Mesothelial cell of epicardium (in vitro differentiated cells): ENCODE data around the gene NUDCD3. TPM values are rescaled to one million over a fixed set of nuclear protein-coding genes. Genes with fewer than 3 reads are reported as not detected.

ENCODE experiments used
- DNase-seq, 2 experiments: peaks; one replicate each; pipeline ENCODE4 v3.0.0; 2021; ENCODE audit warnings: low spot score in 2 of 2; ENCODE audit not compliant: unreplicated experiment in 2 of 2
- H3K27ac Mint-ChIP-seq: 2 replicates; pipeline ENCODE4 v1.8.0; 2021; ENCODE audit warnings: mixed read lengths
- H3K27me3 Mint-ChIP-seq: 2 replicates; pipeline ENCODE4 v1.8.0; 2021; ENCODE audit warnings: low read depth, mixed read lengths
- H3K36me3 Mint-ChIP-seq: 2 replicates; pipeline ENCODE4 v1.8.0; 2021; ENCODE audit warnings: mixed read lengths
- H3K4me1 Mint-ChIP-seq: 2 replicates; pipeline ENCODE4 v1.8.0; 2021; ENCODE audit warnings: mixed read lengths
- H3K4me3 Mint-ChIP-seq: 2 replicates; pipeline ENCODE4 v1.8.0; 2021; ENCODE audit warnings: mild to moderate bottlenecking, moderate library complexity, mixed read lengths
- H3K9me3 Mint-ChIP-seq: 2 replicates; pipeline ENCODE4 v1.8.0; 2021; ENCODE audit warnings: mixed read lengths
- CTCF ChIP-seq: fragments of 200-600 bp; sonication (generic); IDR thresholded peaks from one replicate; pipeline ENCODE4 v1.5.0; 2021; ENCODE audit warnings: antibody characterized with exemption; ENCODE audit not compliant: unreplicated experiment
- total RNA-seq: library from RNA; stranded (reverse); gene quantifications from 3 replicates; pipeline ENCODE4 v1.2.1, GENCODE V29; 2021

The NUDCD3 gene
- total RNA-seq, 1 donor from 2014 or later = 104 TPM

DNA sequence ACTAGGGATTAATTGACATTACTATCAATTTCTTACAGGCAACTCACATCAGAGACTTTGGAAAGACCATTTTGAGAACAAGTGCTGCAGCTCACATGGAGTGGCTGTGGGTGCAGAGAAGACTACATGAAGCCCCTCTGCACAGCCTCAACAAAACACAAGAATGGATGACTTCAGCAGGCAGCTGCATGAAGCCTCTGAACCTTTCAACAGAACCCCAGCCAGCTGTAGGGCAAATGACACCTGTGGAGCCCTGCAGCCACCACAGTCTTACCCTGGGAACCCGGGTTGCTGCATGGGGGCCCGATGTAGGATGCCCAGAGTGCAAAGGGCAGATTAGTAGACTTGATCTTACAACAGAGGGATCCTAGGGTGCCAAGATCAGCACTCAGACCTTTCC is 103.1 kb downstream of the NUDCD3 start:
- Mint-ChIP-seq H3K4me3 (no peak overlapping the region), H3K9me3 (no peaks in the 10 kb centered on the region), H3K27ac (no peak overlapping the region), H3K4me1 (no peaks in the 10 kb centered on the region), H3K36me3 (peaks cover 26% of the 10 kb centered on the region), H3K27me3 (no peaks in the 10 kb centered on the region)
- peak in 1 of 2 experiments; percentile 24 for DNase-seq
- TF ChIP-seq CTCF = no peak

DNA sequence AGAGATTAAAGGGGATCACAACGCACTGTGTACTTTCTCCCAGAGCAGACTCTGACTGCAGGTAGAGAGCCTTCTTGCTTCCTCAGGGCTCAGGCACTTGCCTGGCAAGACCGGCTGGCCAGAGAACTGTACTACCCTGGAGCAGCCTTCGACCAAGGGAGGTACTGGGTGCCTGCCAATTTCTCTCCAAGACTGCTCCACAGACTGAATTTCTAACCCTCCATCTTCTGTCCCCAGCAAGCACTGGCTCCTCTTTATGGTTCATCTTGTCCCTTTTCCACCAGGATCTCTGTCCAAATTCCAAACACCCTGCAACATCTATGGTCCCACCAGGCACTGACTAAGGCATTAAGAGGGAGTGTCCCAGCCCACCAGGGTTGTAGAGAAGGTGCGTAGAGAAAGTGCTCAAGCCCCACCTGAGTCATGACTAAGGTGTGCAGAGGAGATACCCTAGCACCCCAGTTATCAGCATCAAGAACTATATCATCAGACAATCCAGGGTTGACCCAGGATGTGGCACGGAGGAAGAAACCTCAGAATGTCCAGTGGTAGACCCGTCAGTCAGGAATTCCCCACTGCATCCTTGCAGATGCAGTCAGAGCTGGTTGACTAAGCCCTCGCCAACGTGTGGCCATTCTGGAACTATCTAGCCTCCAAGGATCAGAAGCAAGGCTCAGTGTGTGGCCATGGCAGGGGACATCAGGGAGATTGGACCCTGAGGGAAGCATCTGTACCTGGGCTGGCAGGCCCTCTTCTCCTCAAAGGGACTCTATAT is 104.1 kb downstream of the NUDCD3 start:
- H3K36me3 Mint-ChIP-seq = peaks cover 24% of the 10 kb centered on the region
- H3K27ac Mint-ChIP-seq = no peak overlapping the region
- H3K4me3 Mint-ChIP-seq = no peak overlapping the region
- H3K9me3 Mint-ChIP-seq = no peaks in the 10 kb centered on the region
- peak in 1 of 2 experiments; percentile 28 for DNase-seq
- no peaks in the 10 kb centered on the region for H3K27me3 Mint-ChIP-seq
- no peak for TF ChIP-seq CTCF
- no peaks in the 10 kb centered on the region for H3K4me1 Mint-ChIP-seq

DNA sequence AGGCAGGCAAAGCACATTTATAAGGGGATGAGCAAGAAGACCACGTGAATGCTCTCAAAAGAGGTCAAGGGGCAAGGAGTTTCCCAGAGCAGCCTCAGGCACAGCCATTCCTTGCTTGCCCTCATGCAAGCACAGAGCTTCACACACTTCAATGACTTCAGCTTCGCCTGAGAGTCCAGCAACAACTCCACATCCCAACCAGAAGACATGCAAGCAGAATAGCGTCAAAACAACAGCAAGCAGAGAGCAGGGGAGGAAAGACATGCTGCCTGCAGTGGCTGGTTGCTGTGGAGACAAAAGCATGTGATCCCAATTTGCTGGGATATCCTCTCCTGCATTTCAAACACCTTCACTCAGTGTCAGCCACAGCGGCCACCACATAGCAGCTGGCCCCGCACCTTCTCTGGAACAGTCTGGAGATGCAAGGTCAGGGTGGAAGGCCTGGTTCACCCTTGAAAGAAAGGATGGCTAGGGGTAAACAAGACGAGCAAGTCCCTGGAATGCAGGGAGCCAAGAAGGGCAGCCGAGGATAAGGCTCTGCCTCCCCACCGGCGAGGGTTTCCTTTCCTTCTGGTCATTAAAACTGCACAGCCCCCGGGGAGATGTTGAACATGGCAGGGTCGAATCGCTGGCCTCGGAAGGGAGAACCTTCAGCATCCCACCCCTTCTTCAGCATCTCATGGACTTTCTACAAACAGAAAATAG is 104.9 kb downstream of the NUDCD3 start:
- no peaks in the 10 kb centered on the region for H3K27me3 Mint-ChIP-seq
- no peak overlapping the region for H3K4me3 Mint-ChIP-seq
- no peak for DNase-seq
- H3K27ac Mint-ChIP-seq = no peak overlapping the region
- no peaks in the 10 kb centered on the region for H3K4me1 Mint-ChIP-seq
- no peak for TF ChIP-seq CTCF
- H3K36me3 Mint-ChIP-seq = peaks cover 18% of the 10 kb centered on the region
- no peaks in the 10 kb centered on the region for H3K9me3 Mint-ChIP-seq

GRCh38 chr7:44384586-44385433 is 105.6 kb downstream of the NUDCD3 start:
- Mint-ChIP-seq H3K36me3 (peaks cover 15% of the 10 kb centered on the region), H3K27ac (no peak overlapping the region), H3K27me3 (no peaks in the 10 kb centered on the region), H3K4me3 (no peak overlapping the region), H3K9me3 (no peaks in the 10 kb centered on the region), H3K4me1 (no peaks in the 10 kb centered on the region)
- DNase-seq = peak in 1 of 2 experiments; percentile 29
- no peak for TF ChIP-seq CTCF

- no peak for TF ChIP-seq CTCF
- Mint-ChIP-seq H3K9me3 (no peaks in the 10 kb centered on the region), H3K4me3 (no peak overlapping the region), H3K27ac (no peak overlapping the region), H3K27me3 (no peaks in the 10 kb centered on the region), H3K36me3 (peaks cover 10% of the 10 kb centered on the region), H3K4me1 (no peaks in the 10 kb centered on the region)
- peak in 1 of 2 experiments; percentile 11 for DNase-seq
Measured at GRCh38 chr7:44383566-44383965, 106.9 kb downstream of the NUDCD3 start.
